Body of pancreas (tissue), 4 donors: ENCODE results near the gene LRP3.

Source experiments
- POLR2A ChIP-seq, 3 donors: fragments of 450-650 bp; IDR thresholded peaks; one replicate each; pipeline ENCODE4 v1.6.1; 2016; ENCODE audit warnings: antibody characterized with exemption in 3 of 3, mild to moderate bottlenecking in 2 of 3
- TF ChIP-seq, protein P1 (sequence below), 7 experiments: fragments of 450-650 bp in 4 of 7; fragments of 200-600 bp in 3 of 7; sonication (generic) in 3 of 7; IDR thresholded peaks; one replicate each; pipeline ENCODE4 v1.5.1; 2016 to 2019; ENCODE audit warnings: antibody characterized with exemption in 7 of 7

DNA sequence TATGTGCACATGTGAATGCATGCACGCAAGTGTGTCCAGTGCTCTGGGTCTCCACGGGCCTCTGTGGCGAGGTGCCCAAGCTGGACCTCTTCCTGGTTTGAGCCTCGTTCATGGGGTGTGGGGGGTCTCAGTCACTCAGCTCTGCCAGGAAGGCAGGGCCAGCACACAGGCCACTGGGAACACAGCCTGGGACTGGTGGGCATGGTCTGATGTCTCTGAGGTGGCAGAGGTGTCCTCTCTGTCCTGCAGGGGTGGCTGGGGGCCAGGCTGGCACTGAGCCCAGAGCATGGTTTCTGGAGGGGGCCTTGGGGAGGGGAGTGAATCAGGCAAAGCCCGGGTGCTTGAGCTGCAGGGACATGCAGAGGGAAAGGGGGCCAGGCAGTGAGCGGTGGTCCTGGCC lies 9.4 kb downstream of the LRP3 start:
- TF ChIP-seq, protein P1, sequence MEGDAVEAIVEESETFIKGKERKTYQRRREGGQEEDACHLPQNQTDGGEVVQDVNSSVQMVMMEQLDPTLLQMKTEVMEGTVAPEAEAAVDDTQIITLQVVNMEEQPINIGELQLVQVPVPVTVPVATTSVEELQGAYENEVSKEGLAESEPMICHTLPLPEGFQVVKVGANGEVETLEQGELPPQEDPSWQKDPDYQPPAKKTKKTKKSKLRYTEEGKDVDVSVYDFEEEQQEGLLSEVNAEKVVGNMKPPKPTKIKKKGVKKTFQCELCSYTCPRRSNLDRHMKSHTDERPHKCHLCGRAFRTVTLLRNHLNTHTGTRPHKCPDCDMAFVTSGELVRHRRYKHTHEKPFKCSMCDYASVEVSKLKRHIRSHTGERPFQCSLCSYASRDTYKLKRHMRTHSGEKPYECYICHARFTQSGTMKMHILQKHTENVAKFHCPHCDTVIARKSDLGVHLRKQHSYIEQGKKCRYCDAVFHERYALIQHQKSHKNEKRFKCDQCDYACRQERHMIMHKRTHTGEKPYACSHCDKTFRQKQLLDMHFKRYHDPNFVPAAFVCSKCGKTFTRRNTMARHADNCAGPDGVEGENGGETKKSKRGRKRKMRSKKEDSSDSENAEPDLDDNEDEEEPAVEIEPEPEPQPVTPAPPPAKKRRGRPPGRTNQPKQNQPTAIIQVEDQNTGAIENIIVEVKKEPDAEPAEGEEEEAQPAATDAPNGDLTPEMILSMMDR (IDR thresholded peaks at IDR 0.05) = no peak
- no peak for TF ChIP-seq POLR2A (IDR thresholded peaks at IDR 0.05)
